OCI-LY1 (cell line): ENCODE measurements around the gene COL20A1.

Source experiments
- EZH2 ChIP-seq: fragments of 200-600 bp; sonication (generic), shearing (Covaris generic); IDR thresholded peaks from 2 replicates; pipeline ENCODE4 v1.8.0; 2017; ENCODE audit warnings: borderline replicate concordance, mixed run types, mild to moderate bottlenecking, antibody characterized with exemption, low read length, moderate library complexity, mixed read lengths
- TF ChIP-seq, protein P1 (sequence below): fragments of 200-600 bp; sonication (generic), shearing (Covaris generic); IDR thresholded peaks from 2 replicates; pipeline ENCODE4 v1.5.1; 2017; ENCODE audit warnings: mild to moderate bottlenecking, antibody characterized with exemption, low read length, moderate library complexity, mixed read lengths

GRCh38 chr20:63276956-63277355 lies 16.0 kb upstream of the COL20A1 start:
- TF ChIP-seq, protein P1, sequence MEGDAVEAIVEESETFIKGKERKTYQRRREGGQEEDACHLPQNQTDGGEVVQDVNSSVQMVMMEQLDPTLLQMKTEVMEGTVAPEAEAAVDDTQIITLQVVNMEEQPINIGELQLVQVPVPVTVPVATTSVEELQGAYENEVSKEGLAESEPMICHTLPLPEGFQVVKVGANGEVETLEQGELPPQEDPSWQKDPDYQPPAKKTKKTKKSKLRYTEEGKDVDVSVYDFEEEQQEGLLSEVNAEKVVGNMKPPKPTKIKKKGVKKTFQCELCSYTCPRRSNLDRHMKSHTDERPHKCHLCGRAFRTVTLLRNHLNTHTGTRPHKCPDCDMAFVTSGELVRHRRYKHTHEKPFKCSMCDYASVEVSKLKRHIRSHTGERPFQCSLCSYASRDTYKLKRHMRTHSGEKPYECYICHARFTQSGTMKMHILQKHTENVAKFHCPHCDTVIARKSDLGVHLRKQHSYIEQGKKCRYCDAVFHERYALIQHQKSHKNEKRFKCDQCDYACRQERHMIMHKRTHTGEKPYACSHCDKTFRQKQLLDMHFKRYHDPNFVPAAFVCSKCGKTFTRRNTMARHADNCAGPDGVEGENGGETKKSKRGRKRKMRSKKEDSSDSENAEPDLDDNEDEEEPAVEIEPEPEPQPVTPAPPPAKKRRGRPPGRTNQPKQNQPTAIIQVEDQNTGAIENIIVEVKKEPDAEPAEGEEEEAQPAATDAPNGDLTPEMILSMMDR: no peak
- no peak for TF ChIP-seq EZH2
